A549 (cell line): Measurements from ENCODE around the gene UMOD. TPM values are rescaled to one million over a fixed set of nuclear protein-coding genes. Genes with fewer than 3 reads are reported as not detected.

Experiments
- ATAC-seq, 2 experiments: fragments of 200-7000 bp in 1 of 2; fragments of >200 bp in 1 of 2; cut with Nextera tagmentation in 1 of 2; cut with Tn5 transposase in 1 of 2; 3 replicates each; pipeline versions ENCODE4 v1.8.0 to v1.9.1; 2018 to 2020; ENCODE audit warnings: mild to moderate bottlenecking in 1 of 2, moderate library complexity in 1 of 2
- CTCF ChIA-PET: fragments of 300-600 bp; sonication (Branson Sonifier 250); formaldehyde crosslinking; extraction: SDS; loops from one replicate; lab custom pipeline; 2021; ENCODE audit warnings: antibody characterized with exemption, inconsistent platforms; lab: Yijun Ruan, JAX
- POLR2A ChIA-PET: fragments of 350-600 bp; formaldehyde crosslinking; extraction: SDS; loops from one replicate; lab custom pipeline; 2021; ENCODE audit warnings: antibody characterized with exemption, inconsistent platforms; lab: Yijun Ruan, JAX
- DNase-seq, 2 experiments: peaks; one replicate each; pipeline versions ENCODE4 v3.0.0 to v3.0.0-alpha.2; 2011 to 2016; ENCODE audit warnings: low read depth in 1 of 2, low spot score in 1 of 2
- FAIRE-seq: peaks from 2 replicates; lab custom pipeline; 2011; peaks lifted over from hg19 to GRCh38; lab: Jason Lieb, UNC
- H3K27ac ChIP-seq, 2 experiments: fragments of >200 bp; sonication (Bioruptor Twin); formaldehyde crosslinking; 3 replicates each; pipeline ENCODE4 v1.5.1; 2016 to 2017
- H3K4me1 ChIP-seq: fragments of >200 bp; sonication (Bioruptor Twin); formaldehyde crosslinking; 3 replicates; pipeline ENCODE4 v1.6.1; 2016
- H3K4me2 ChIP-seq: fragments of >200 bp; sonication (Bioruptor Twin); formaldehyde crosslinking; 3 replicates; pipeline ENCODE4 v1.6.1; 2016
- H3K4me3 ChIP-seq: fragments of >200 bp; sonication (Bioruptor Twin); formaldehyde crosslinking; 3 replicates; pipeline ENCODE4 v1.5.1; 2016
- H3K9me3 ChIP-seq: fragments of >200 bp; sonication (Bioruptor Twin); formaldehyde crosslinking; 3 replicates; pipeline ENCODE4 v1.6.1; 2016
- BCL3 ChIP-seq: fragments of >200 bp; sonication (Bioruptor Twin); formaldehyde crosslinking; IDR thresholded peaks from 3 replicates; pipeline ENCODE4 v1.6.1; 2016
- CBX8 ChIP-seq: fragments of 200-600 bp; sonication (generic); IDR thresholded peaks from 2 replicates; pipeline ENCODE4 v1.6.1; 2016
- E2F6 ChIP-seq: IDR thresholded peaks from 2 replicates; pipeline ENCODE4 v1.6.1; 2012; ENCODE audit warnings: low read depth, borderline replicate concordance
- EHF ChIP-seq: fragments of 250-450 bp; sonication (Bioruptor Pico); IDR thresholded peaks from 2 replicates; pipeline ENCODE4 v1.5.0; 2020; ENCODE audit warnings: mild to moderate bottlenecking
- ELK1 ChIP-seq: fragments of 150-350 bp; IDR thresholded peaks from 2 replicates; pipeline ENCODE4 v1.6.1; 2014; ENCODE audit warnings: low read depth, mild to moderate bottlenecking, low read length
- ESRRA ChIP-seq: fragments of 150-350 bp; IDR thresholded peaks from 2 replicates; pipeline ENCODE4 v1.6.1; 2014; ENCODE audit warnings: mild to moderate bottlenecking, low read length, borderline replicate concordance
- HES2 ChIP-seq: fragments of >200 bp; sonication (Bioruptor Twin); formaldehyde crosslinking; IDR thresholded peaks from 2 replicates; pipeline ENCODE4 v1.6.1; 2016
- HEYL ChIP-seq: fragments of 250-450 bp; sonication (Bioruptor Pico); IDR thresholded peaks from 2 replicates; pipeline ENCODE4 v1.8.0; 2021; ENCODE audit warnings: mild to moderate bottlenecking, moderate library complexity
- HOXA7 ChIP-seq: fragments of 250-450 bp; sonication (Bioruptor Pico); IDR thresholded peaks from 2 replicates; pipeline ENCODE4 v1.5.0; 2020; ENCODE audit warnings: mild to moderate bottlenecking, moderate library complexity
- HOXB13 ChIP-seq: fragments of 250-450 bp; sonication (Bioruptor Pico); IDR thresholded peaks from 2 replicates; pipeline ENCODE4 v1.5.0; 2020; ENCODE audit warnings: low read depth, mild to moderate bottlenecking, moderate library complexity
- HOXB5 ChIP-seq: fragments of 250-450 bp; sonication (Bioruptor Pico); IDR thresholded peaks from 2 replicates; pipeline ENCODE4 v1.5.0; 2020; ENCODE audit warnings: mild to moderate bottlenecking, moderate library complexity
- JUN ChIP-seq, 2 experiments: fragments of >200 bp; sonication (Bioruptor Twin); formaldehyde crosslinking; IDR thresholded peaks; 2 replicates in 1 of 2; 3 replicates in 1 of 2; pipeline ENCODE4 v1.6.1; 2016 to 2017
- KDM5A ChIP-seq: fragments of 200-600 bp; sonication (generic); IDR thresholded peaks from 2 replicates; pipeline ENCODE4 v1.6.1; 2016; ENCODE audit warnings: antibody characterized with exemption, mild to moderate bottlenecking
- NPAS2 ChIP-seq: fragments of 250-450 bp; sonication (Bioruptor Pico); IDR thresholded peaks from 2 replicates; pipeline ENCODE4 v1.8.0; 2022; ENCODE audit warnings: mild to moderate bottlenecking, moderate library complexity, borderline replicate concordance
- NR3C1 ChIP-seq: fragments of >200 bp; sonication (Bioruptor Twin); formaldehyde crosslinking; IDR thresholded peaks from 3 replicates; pipeline ENCODE4 v1.6.1; 2017
- PBX3 ChIP-seq: IDR thresholded peaks from 2 replicates; pipeline ENCODE4 v1.6.1; 2012
- RFX5 ChIP-seq: fragments of 450-650 bp; IDR thresholded peaks from 2 replicates; pipeline ENCODE4 v1.7.1; 2014; ENCODE audit warnings: antibody characterized with exemption, mild to moderate bottlenecking, moderate library complexity
- RNF2 ChIP-seq: fragments of 200-600 bp; sonication (generic); IDR thresholded peaks from 2 replicates; pipeline ENCODE4 v1.6.1; 2016; ENCODE audit warnings: low read depth, mild to moderate bottlenecking, antibody characterized with exemption, moderate library complexity, borderline replicate concordance
- SMC3 ChIP-seq: fragments of >200 bp; sonication (Bioruptor Twin); formaldehyde crosslinking; IDR thresholded peaks from 3 replicates; pipeline ENCODE4 v1.6.1; 2018; ENCODE audit warnings: inconsistent platforms
- SREBF2 ChIP-seq: fragments of 450-650 bp; IDR thresholded peaks from 2 replicates; pipeline ENCODE4 v1.6.1; 2014; ENCODE audit warnings: mild to moderate bottlenecking, moderate library complexity
- ZSCAN20 ChIP-seq: fragments of 250-450 bp; sonication (Bioruptor Pico); IDR thresholded peaks from 2 replicates; pipeline ENCODE4 v1.8.0; 2022; ENCODE audit warnings: mild to moderate bottlenecking, moderate library complexity
- WGBS: methylation state at CpG from one replicate; pipeline ENCODE4 v1.1.6; 2017; ENCODE audit errors: missing lambda C conversion rate; 5-methylcytosine and 5-hydroxymethylcytosine counted together
- polyA plus RNA-seq, 4 experiments: library from polyadenylated mRNA; depleted of rRNA in 3 of 4; stranded (reverse); fragments of >200 nt; fragmentation: RNase III in 1 of 4; extraction: RNeasy Plus Mini Kit Qiagen cat#74134 plus additional on column Dnase treatment in 1 of 4; gene quantifications; 2 replicates in 3 of 4; 3 replicates in 1 of 4; pipeline ENCODE4 v1.2.3, GENCODE V29; 2011 to 2017

UMOD gene
- polyA plus RNA-seq, 2 of the 4 experiments (the other 2 are of a cell fraction) = not detected

- no peak for TF ChIP-seq ESRRA
- no peak for TF ChIP-seq BCL3
- no peak for TF ChIP-seq CBX8
Observed at GRCh38 chr16:20377181-20377580, 24.7 kb upstream of the UMOD start (continued).

GRCh38 chr16:20372701-20373100 is 20.2 kb upstream of the UMOD start:
- Histone ChIP-seq H3K4me1 (no peaks in the 10 kb centered on the region), H3K27ac (no peak overlapping the region), H3K4me3 (no peak overlapping the region), H3K4me2 (no peak overlapping the region), H3K9me3 (0 out of 3 replicates have a peak, but pooled peaks cover 4% of the 10 kb centered on the region)
- no peak for TF ChIP-seq HOXB13 (CRISPR knock-in tag)
- no peak for TF ChIP-seq JUN (IDR thresholded peaks at IDR 0.05)
- TF ChIP-seq ZSCAN20 = no peak
- no peak for TF ChIP-seq E2F6
- FAIRE-seq (no peak), ATAC-seq (no peak), DNase-seq (no peak)
- ChIA-PET CTCF (interaction anchor here (2.0 to 8.9 kb wide), 2 partner anchors 13 to 465 kb away, joined by 12 to 76 read pairs; no protein-coding TSS in a partner anchor), POLR2A (no interaction called here)
- WGBS = 2% methylated on average over 5 of the region's 5 CpGs

- Histone ChIP-seq H3K4me3 (no peak overlapping the region), H3K4me1 (no peaks in the 10 kb centered on the region), H3K9me3 (0 out of 3 replicates have a peak, but pooled peaks cover 4% of the 10 kb centered on the region), H3K4me2 (no peak overlapping the region), H3K27ac (no peak overlapping the region)
- FAIRE-seq = no peak
- ATAC-seq = no peak
- CTCF ChIA-PET = interaction anchor here (1.4 to 8.9 kb wide), 2 partner anchors 16 to 470 kb away, joined by 4 to 76 read pairs; no protein-coding TSS in a partner anchor
- 12% methylated on average over 9 of the region's 9 CpGs for WGBS
- no peak for DNase-seq
- TF ChIP-seq ELK1 = no peak
- no peak for TF ChIP-seq HES2
- no peak for TF ChIP-seq PBX3
- TF ChIP-seq SREBF2 = no peak
- no peak for TF ChIP-seq RNF2
- TF ChIP-seq BCL3 = no peak
- TF ChIP-seq NR3C1 = no peak
- POLR2A ChIA-PET = no interaction called here
Observed at GRCh38 chr16:20369452-20370054, 17.0 kb upstream of the UMOD start.

- CTCF ChIA-PET = interaction anchor here (0.6 to 4.2 kb wide), 4 partner anchors 22 to 457 kb away, joined by 3 to 15 read pairs (median 7); no protein-coding TSS in a partner anchor
- TF ChIP-seq KDM5A (no peak), HOXA7 (CRISPR knock-in tag) (no peak), EHF (no peak), HOXB5 (no peak), HEYL (CRISPR knock-in tag) (no peak), NPAS2 (no peak), RFX5 (no peak), SMC3 (no peak), E2F6 (no peak)
Observed at GRCh38 chr16:20364051-20364450, 11.5 kb upstream of the UMOD start.

More at GRCh38 chr16:20364051-20364450, 11.5 kb upstream of the UMOD start:
- no peaks in the 10 kb centered on the region for H3K4me1 ChIP-seq
- H3K4me2 ChIP-seq = no peak overlapping the region
- ATAC-seq (no peak), FAIRE-seq (no peak), DNase-seq (no peak)
- no peaks in the 10 kb centered on the region for H3K9me3 ChIP-seq
- H3K4me3 ChIP-seq = no peak overlapping the region
- no peak overlapping the region for H3K27ac ChIP-seq
- POLR2A ChIA-PET = no interaction called here
- 4% methylated on average over 3 of the region's 3 CpGs for WGBS
